WI38 (cell line): ENCODE results near the gene ATF3.

Source experiments
- H3K4me3 ChIP-seq: 2 replicates; pipeline ENCODE4 v1.5.1; 2011; ENCODE audit warnings: low read depth, mild to moderate bottlenecking, control low read depth, low read length
- TF ChIP-seq, protein P1 (sequence below): IDR thresholded peaks from 2 replicates; pipeline ENCODE4 v1.5.1; 2012; ENCODE audit warnings: low read depth, mild to moderate bottlenecking, control low read depth, low read length

The ATF3 gene

GRCh38 chr1:212608392-212608958 is at the start of gene ATF3:
ATF3 (plus strand) TSS chr1:212608761; CDS start chr1:212615022, 6,261 bp downstream.
- TF ChIP-seq, protein P1, sequence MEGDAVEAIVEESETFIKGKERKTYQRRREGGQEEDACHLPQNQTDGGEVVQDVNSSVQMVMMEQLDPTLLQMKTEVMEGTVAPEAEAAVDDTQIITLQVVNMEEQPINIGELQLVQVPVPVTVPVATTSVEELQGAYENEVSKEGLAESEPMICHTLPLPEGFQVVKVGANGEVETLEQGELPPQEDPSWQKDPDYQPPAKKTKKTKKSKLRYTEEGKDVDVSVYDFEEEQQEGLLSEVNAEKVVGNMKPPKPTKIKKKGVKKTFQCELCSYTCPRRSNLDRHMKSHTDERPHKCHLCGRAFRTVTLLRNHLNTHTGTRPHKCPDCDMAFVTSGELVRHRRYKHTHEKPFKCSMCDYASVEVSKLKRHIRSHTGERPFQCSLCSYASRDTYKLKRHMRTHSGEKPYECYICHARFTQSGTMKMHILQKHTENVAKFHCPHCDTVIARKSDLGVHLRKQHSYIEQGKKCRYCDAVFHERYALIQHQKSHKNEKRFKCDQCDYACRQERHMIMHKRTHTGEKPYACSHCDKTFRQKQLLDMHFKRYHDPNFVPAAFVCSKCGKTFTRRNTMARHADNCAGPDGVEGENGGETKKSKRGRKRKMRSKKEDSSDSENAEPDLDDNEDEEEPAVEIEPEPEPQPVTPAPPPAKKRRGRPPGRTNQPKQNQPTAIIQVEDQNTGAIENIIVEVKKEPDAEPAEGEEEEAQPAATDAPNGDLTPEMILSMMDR, result no peak
- H3K4me3 ChIP-seq, result peak within 1 kb of the TSS; percentile 89

- TF ChIP-seq, protein P1, result no peak
- H3K4me3 ChIP-seq, result no peak overlapping the region
Measured at GRCh38 chr1:212559929-212560328, 48.6 kb upstream of the ATF3 start.

DNA sequence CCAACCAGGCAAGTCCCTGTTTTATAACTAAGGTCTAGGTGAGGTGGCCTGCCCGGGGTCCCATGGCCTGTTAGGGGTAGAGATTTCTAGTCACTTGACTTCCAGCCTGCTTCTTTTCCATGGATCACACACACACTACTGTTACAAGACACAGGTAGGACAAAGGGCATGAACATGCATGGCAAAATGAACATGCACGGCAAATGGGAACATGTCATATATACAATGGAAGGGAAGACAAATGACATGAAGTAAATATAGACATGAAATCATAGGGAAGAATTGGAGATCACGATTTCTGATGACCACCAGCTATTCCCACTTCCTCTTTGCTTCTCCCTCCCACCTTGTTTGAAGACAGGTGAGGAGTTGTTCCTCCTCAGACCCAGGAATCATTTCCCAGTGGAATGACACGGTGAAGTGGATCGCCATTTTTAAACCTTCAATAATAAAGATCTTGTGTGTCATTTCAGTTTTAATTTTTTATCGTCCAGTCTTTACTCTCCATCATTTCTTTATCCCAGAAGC is 47.6 kb upstream of the ATF3 start:
- no peak overlapping the region for H3K4me3 ChIP-seq
- TF ChIP-seq, protein P1, result no peak

GRCh38 chr1:212561501-212561931 is 47.0 kb upstream of the ATF3 start:
- TF ChIP-seq, protein P1, result no peak
- peak overlapping the region; percentile 23; the same call in 1 of the 2 replicates for H3K4me3 ChIP-seq

- H3K4me3 ChIP-seq, result no peak overlapping the region
- TF ChIP-seq, protein P1, result no peak
Measured at GRCh38 chr1:212562771-212563170, 45.8 kb upstream of the ATF3 start.

DNA sequence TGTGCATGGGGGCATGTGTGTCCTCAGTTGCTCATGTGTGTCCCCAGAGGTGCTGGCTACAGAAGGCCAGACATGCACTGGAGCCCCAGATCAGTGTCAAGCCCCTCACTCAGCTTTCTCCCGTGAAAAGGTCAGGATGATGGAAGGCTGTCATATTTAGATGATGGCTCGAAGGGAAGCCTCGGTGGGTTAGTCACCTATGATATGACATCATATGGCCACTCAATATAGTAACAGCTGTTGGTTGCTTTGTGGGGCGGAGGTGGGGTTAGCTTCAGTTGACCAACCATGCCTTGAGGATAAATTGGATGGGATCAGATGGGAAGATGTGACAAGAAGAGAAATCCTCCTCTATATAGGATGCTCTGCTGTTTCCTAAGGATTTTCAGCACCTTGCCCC is 43.5 kb upstream of the ATF3 start:
- no peak overlapping the region for H3K4me3 ChIP-seq
- TF ChIP-seq, protein P1, result no peak

DNA sequence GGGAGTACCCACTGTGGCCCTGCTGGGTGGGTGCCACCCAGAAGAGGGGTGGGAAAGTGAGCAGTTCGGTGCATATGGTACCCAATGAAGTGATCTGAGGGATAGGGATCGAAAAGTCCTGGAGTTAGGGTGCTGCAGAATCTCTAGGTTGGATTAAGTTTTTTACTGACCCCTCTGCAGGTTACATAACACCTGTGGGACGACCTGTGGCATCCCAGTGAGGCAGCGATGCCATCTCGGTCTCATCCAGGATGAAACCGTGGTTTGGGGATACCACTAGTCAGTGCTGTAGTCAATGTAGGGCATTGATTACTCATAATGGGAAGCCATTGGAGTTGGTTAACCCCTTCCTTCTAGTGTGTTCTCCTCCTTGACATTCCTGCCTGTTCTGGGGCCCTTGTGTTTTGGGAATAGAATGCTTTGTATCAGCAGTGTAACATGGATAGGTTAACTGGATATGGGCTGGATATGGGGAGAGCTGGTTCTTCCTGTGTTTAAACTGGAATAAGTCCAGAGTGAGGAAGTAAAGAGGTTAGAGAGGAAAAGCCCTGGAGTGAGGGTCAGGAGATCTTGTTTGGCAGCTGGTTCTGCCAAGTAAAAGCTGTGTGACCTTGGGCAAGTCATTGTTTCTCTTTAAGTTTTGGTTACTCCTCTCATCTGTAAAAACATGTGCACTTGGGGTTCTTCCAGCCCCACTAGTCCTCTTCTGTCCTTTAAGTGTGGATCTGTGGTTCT is 42.8 kb upstream of the ATF3 start:
- TF ChIP-seq, protein P1, result no peak

More for the DNA sequence above, 42.8 kb upstream of the ATF3 start:
- H3K4me3 ChIP-seq, result no peak overlapping the region
